ENCODE measurements around the gene DNAH5. TPM values are rescaled to one million over a fixed set of nuclear protein-coding genes. Genes with fewer than 3 reads are reported as not detected.

The DNAH5 gene
- total and polyA plus RNA-seq, 2 donors (not counting 1 experiment from before 2014, with no cell fraction given) = not detected

DNA sequence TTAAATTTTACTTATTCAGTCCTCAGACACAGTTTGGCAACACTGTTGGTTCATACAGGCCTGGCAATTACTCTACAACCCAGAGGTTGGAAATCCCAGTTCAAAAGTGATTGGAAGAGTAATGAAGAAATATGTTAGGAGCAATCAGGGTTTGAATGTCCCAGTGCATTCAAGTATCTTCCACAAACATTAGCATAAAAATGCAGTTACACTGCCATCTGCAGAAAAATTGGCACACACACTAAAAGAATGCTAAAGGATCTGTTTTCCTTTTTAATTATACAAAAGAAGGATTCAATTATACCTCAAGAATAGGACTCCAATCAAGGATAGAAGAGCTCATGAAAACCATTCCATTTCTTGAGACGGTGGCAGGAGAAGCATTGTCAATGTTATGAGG lies 130.2 kb downstream of the DNAH5 start:
- ATAC-seq (ENCODE audit: low read depth) (no peak), DNase-seq (no peak)
- 100% methylated on average over 1 of the region's 1 CpG for whole genome bisulfite sequencing (ENCODE audit: insufficient coverage)
- no peak overlapping the region for H3K4me3 ChIP-seq (ENCODE audit: control extremely low read depth in 1 of 5, extremely low read depth in 1 of 5, insufficient read depth in 1 of 5, low read depth in 2 of 5, low read length in 4 of 5)
- no peak for TF ChIP-seq EZH2 (IDR thresholded peaks at IDR 0.05; ENCODE audit: borderline replicate concordance, insufficient read depth, low read depth, low read length, poor library complexity, severe bottlenecking)
- TF ChIP-seq CTCF (IDR thresholded peaks at IDR 0.05) = no peak
- ChIA-PET POLR2A (no interaction called here), CTCF (no interaction called here)
- H3K4me1 Mint-ChIP-seq = no peaks in the 10 kb centered on the region
- H3K9me3 ChIP-seq (ENCODE audit: control extremely low read depth in 1 of 3, control insufficient read depth in 2 of 3, insufficient read depth in 1 of 3, low read length in 2 of 3) = peaks cover 0 to 4% (median 0%) of the 10 kb centered on the region in 3 donors
- H3K4me1 ChIP-seq (ENCODE audit: control insufficient read depth in 2 of 2, insufficient read depth in 2 of 2, low read length in 2 of 2) = no peaks in the 10 kb centered on the region
- H4K20me1 ChIP-seq (ENCODE audit: control insufficient read depth, insufficient read depth, low read length, poor library complexity, severe bottlenecking) = no peaks in the 10 kb centered on the region
- no peak overlapping the region for H3K4me3 Mint-ChIP-seq
- no peak overlapping the region for H2AFZ ChIP-seq (ENCODE audit: insufficient read depth, low read depth, low read length, poor library complexity, severe bottlenecking)
- no peak overlapping the region for H3K4me2 ChIP-seq (replicated peaks; ENCODE audit: low read depth, low read length, poor library complexity, severe bottlenecking)
- H3K27ac ChIP-seq (ENCODE audit: low read length in 2 of 2) = no peak overlapping the region
- H3K79me2 ChIP-seq (ENCODE audit: control insufficient read depth, insufficient read depth, low read length) = no peaks in the 10 kb centered on the region
- intact Hi-C loops (cut with micrococcal nuclease) = no loop called here
- H3K9me3 Mint-ChIP-seq (ENCODE audit: insufficient read depth) = no peaks in the 10 kb centered on the region
- no peaks in the 10 kb centered on the region for H3K27me3 ChIP-seq (replicated peaks in 1 of 4; ENCODE audit: control extremely low read depth in 1 of 4, control insufficient read depth in 3 of 4, insufficient read depth in 4 of 4, low read length in 3 of 4)
- H3K27me3 Mint-ChIP-seq = no peaks in the 10 kb centered on the region
- no peak overlapping the region for H3K9ac ChIP-seq (ENCODE audit: low read length)
- H3K27ac Mint-ChIP-seq = no peak overlapping the region
- H3K36me3 ChIP-seq (replicated peaks in 1 of 2; ENCODE audit: control extremely low read depth in 1 of 2, control insufficient read depth in 1 of 2, extremely low read depth in 1 of 2, insufficient read depth in 2 of 2, low read length in 1 of 2) = no peaks in the 10 kb centered on the region

DNA sequence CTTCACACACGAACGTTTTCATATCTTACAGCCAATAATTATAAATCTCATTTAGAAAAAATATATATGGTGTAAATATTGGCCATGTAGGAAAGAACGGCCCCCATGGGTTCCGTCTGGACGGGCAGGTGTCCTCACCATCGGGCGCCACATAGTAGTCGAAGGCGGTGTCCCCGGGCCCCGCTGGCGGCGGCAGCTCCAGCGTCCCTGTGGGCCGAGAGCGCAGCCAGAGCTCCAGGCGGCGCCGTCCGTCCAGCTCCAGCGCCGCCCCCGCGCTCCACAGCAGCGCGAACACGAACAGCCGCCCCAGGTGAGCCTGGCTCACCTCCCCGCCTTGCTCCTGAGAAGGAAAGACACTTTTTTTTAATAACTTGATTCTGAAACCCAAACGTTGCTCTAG lies 134.6 kb downstream of the DNAH5 start:
- no peak for TF ChIP-seq CTCF (IDR thresholded peaks at IDR 0.05)
- TF ChIP-seq EZH2 (IDR thresholded peaks at IDR 0.05; ENCODE audit: borderline replicate concordance, insufficient read depth, low read depth, low read length, poor library complexity, severe bottlenecking) = no peak
- H3K4me1 ChIP-seq (ENCODE audit: control insufficient read depth in 2 of 2, insufficient read depth in 2 of 2, low read length in 2 of 2) = no peaks in the 10 kb centered on the region
- H3K4me3 ChIP-seq (ENCODE audit: control extremely low read depth in 1 of 5, extremely low read depth in 1 of 5, insufficient read depth in 1 of 5, low read depth in 2 of 5, low read length in 4 of 5) = no peak overlapping the region
- no peaks in the 10 kb centered on the region for H3K79me2 ChIP-seq (ENCODE audit: control insufficient read depth, insufficient read depth, low read length)
- H3K27me3 ChIP-seq (replicated peaks in 1 of 4; ENCODE audit: control extremely low read depth in 1 of 4, control insufficient read depth in 3 of 4, insufficient read depth in 4 of 4, low read length in 3 of 4) = no peaks in the 10 kb centered on the region
- H3K27ac ChIP-seq (ENCODE audit: low read length in 2 of 2) = no peak overlapping the region
- peaks cover 0 to 9% (median 0%) of the 10 kb centered on the region in 3 donors for H3K9me3 ChIP-seq (ENCODE audit: control extremely low read depth in 1 of 3, control insufficient read depth in 2 of 3, insufficient read depth in 1 of 3, low read length in 2 of 3)
- WGBS (ENCODE audit: insufficient coverage) = 88% methylated on average over 25 of the region's 30 CpGs
- intact Hi-C loops (cut with micrococcal nuclease) = no loop called here
- Mint-ChIP-seq H3K9me3 (ENCODE audit: insufficient read depth) (no peaks in the 10 kb centered on the region), H3K4me1 (no peaks in the 10 kb centered on the region), H3K27ac (no peak overlapping the region), H3K27me3 (no peaks in the 10 kb centered on the region), H3K4me3 (no peak overlapping the region)
- H3K36me3 ChIP-seq (replicated peaks in 1 of 2; ENCODE audit: control extremely low read depth in 1 of 2, control insufficient read depth in 1 of 2, extremely low read depth in 1 of 2, insufficient read depth in 2 of 2, low read length in 1 of 2) = no peaks in the 10 kb centered on the region
- H2AFZ ChIP-seq (ENCODE audit: insufficient read depth, low read depth, low read length, poor library complexity, severe bottlenecking) = no peak overlapping the region
- ChIA-PET CTCF (no interaction called here), POLR2A (no interaction called here)
- H3K9ac ChIP-seq (ENCODE audit: low read length) = no peak overlapping the region
- H4K20me1 ChIP-seq (ENCODE audit: control insufficient read depth, insufficient read depth, low read length, poor library complexity, severe bottlenecking) = no peaks in the 10 kb centered on the region
- ATAC-seq (ENCODE audit: low read depth) = no peak
- H3K4me2 ChIP-seq (replicated peaks; ENCODE audit: low read depth, low read length, poor library complexity, severe bottlenecking) = no peak overlapping the region
- DNase-seq = no peak
